CD14-positive monocyte (primary cell): ENCODE data around the gene SLIT1. TPM values are rescaled to one million over a fixed set of nuclear protein-coding genes. Genes with fewer than 3 reads are reported as not detected.

Source experiments
- DNase-seq, 3 donors: peaks; one replicate each; pipeline ENCODE4 v3.0.0-alpha.2; 2011 to 2022
- H2AFZ ChIP-seq: 2 replicates; pipeline ENCODE4 v1.6.0; 2012; ENCODE audit warnings: mild to moderate bottlenecking, low read depth, low read length, inconsistent platforms; ENCODE audit not compliant: insufficient read depth, poor library complexity, severe bottlenecking
- H3K27ac ChIP-seq, 2 donors: 1 replicate in 1 of 2; 2 replicates in 1 of 2; pipeline ENCODE4 v1.5.1; 2012 to 2013; ENCODE audit warnings: low read length in 2 of 2, control low read depth in 1 of 2, inconsistent platforms in 1 of 2, low read depth in 1 of 2, mild to moderate bottlenecking in 1 of 2
- H3K27me3 ChIP-seq, 2 donors: one replicate each; pipeline versions ENCODE4 v1.6.0 to v1.6.1; 2011 to 2013; ENCODE audit warnings: low read length in 2 of 2; ENCODE audit not compliant: control insufficient read depth in 2 of 2, insufficient read depth in 2 of 2
- H3K36me3 ChIP-seq, 2 donors: replicated peaks in 1 of 2; 1 replicate in 1 of 2; 2 replicates in 1 of 2; pipeline versions ENCODE4 v1.5.1 to v1.6.1; 2012 to 2013; ENCODE audit warnings: low read length in 2 of 2, control low read depth in 1 of 2, inconsistent platforms in 1 of 2, mild to moderate bottlenecking in 1 of 2; ENCODE audit not compliant: insufficient read depth in 2 of 2, control insufficient read depth in 1 of 2
- H3K4me1 ChIP-seq, 2 donors: 1 replicate in 1 of 2; 2 replicates in 1 of 2; pipeline versions ENCODE4 v1.5.1 to v1.6.1; 2012 to 2013; ENCODE audit warnings: low read length in 2 of 2, control low read depth in 1 of 2, inconsistent platforms in 1 of 2, mild to moderate bottlenecking in 1 of 2, moderate library complexity in 1 of 2; ENCODE audit not compliant: insufficient read depth in 2 of 2, control insufficient read depth in 1 of 2
- H3K4me2 ChIP-seq: replicated peaks from 2 replicates; pipeline ENCODE3; 2012; ENCODE audit warnings: low read length, moderate library complexity, mild to moderate bottlenecking; ENCODE audit not compliant: poor library complexity, severe bottlenecking; ENCODE audit errors: extremely low read depth
- H3K4me3 ChIP-seq, 3 experiments: fragments of 200-600 bp in 1 of 3; sonication (generic) in 1 of 3; replicated peaks in 1 of 3; 1 replicate in 2 of 3; 2 replicates in 1 of 3; pipeline ENCODE4 v1.5.1; 2011 to 2013; ENCODE audit warnings: low read length in 3 of 3, mild to moderate bottlenecking in 3 of 3, control low read depth in 2 of 3, low read depth in 2 of 3, inconsistent platforms in 1 of 3, moderate library complexity in 1 of 3
- H3K79me2 ChIP-seq: 2 replicates; pipeline ENCODE4 v1.6.0; 2012; ENCODE audit warnings: mild to moderate bottlenecking, control low read depth, inconsistent platforms, low read length, moderate library complexity; ENCODE audit not compliant: insufficient read depth
- H3K9ac ChIP-seq: 2 replicates; pipeline ENCODE4 v1.6.0; 2017; ENCODE audit warnings: low read length, mild to moderate bottlenecking; ENCODE audit not compliant: insufficient read depth, poor library complexity, severe bottlenecking
- H3K9me3 ChIP-seq, 2 donors: replicated peaks in 1 of 2; 1 replicate in 1 of 2; 2 replicates in 1 of 2; pipeline versions ENCODE4 v1.5.1 to v1.6.1; 2012 to 2013; ENCODE audit warnings: low read length in 2 of 2, control low read depth in 1 of 2; ENCODE audit not compliant: control insufficient read depth in 1 of 2, insufficient read depth in 1 of 2
- H4K20me1 ChIP-seq: 2 replicates; pipeline ENCODE4 v1.6.0; 2012; ENCODE audit warnings: mild to moderate bottlenecking, low read length, control low read depth, moderate library complexity; ENCODE audit not compliant: insufficient read depth
- H3K27ac Mint-ChIP-seq, 7 donors: one replicate each; pipeline ENCODE4 v1.8.0; 2020; ENCODE audit warnings: mild to moderate bottlenecking in 7 of 7, mixed read lengths in 7 of 7, moderate library complexity in 6 of 7, inconsistent platforms in 2 of 7
- H3K27me3 Mint-ChIP-seq, 3 donors: one replicate each; pipeline ENCODE4 v1.8.0; 2021 to 2022; ENCODE audit warnings: low read depth in 3 of 3, mild to moderate bottlenecking in 3 of 3, mixed read lengths in 3 of 3, moderate library complexity in 3 of 3, inconsistent platforms in 1 of 3
- H3K36me3 Mint-ChIP-seq, 2 donors: one replicate each; pipeline ENCODE4 v1.8.0; 2020; ENCODE audit warnings: mixed read lengths in 2 of 2, inconsistent platforms in 1 of 2, mild to moderate bottlenecking in 1 of 2
- H3K4me1 Mint-ChIP-seq: one replicate; pipeline ENCODE4 v1.8.0; 2020; ENCODE audit warnings: mild to moderate bottlenecking, mixed read lengths
- H3K4me3 Mint-ChIP-seq, 2 donors: one replicate each; pipeline ENCODE4 v1.8.0; 2020; ENCODE audit warnings: mild to moderate bottlenecking in 2 of 2, mixed read lengths in 2 of 2, moderate library complexity in 1 of 2
- H3K9me3 Mint-ChIP-seq, 7 donors: one replicate each; pipeline ENCODE4 v1.8.0; 2020 to 2022; ENCODE audit warnings: mixed read lengths in 7 of 7, mild to moderate bottlenecking in 6 of 7, moderate library complexity in 6 of 7, inconsistent platforms in 2 of 7
- CTCF ChIP-seq: fragments of 200-600 bp; IDR thresholded peaks from one replicate; pipeline ENCODE4 v1.8.0; 2022; ENCODE audit warnings: antibody characterized with exemption, mild to moderate bottlenecking
- WGBS: methylation state at CpG from one replicate; pipeline ENCODE4 v1.1.5; 2013; ENCODE audit warnings: missing lambda C conversion rate; ENCODE audit not compliant: insufficient coverage; 5-methylcytosine and 5-hydroxymethylcytosine counted together
- intact Hi-C, 2 donors: fragments of 100-400 bp; cut with micrococcal nuclease; formaldehyde crosslinking; loops; one replicate each; pipeline versions ENCODE4 v1.15.0 to v1.15.1; 2023
- polyA plus RNA-seq, 3 donors: library from polyadenylated mRNA; depleted of rRNA in 1 of 3; unstranded in 2 of 3; stranded (reverse) in 1 of 3; fragments of 300-500 nt in 2 of 3; fragments of >200 nt in 1 of 3; fragmentation: Illumina TruSeq in 2 of 3; gene quantifications; 1 replicate in 2 of 3; 2 replicates in 1 of 3; pipeline ENCODE4 v1.2.3, GENCODE V29; 2012 to 2021

SLIT1 gene
- polyA plus RNA-seq, 3 donors: 0.05 to 0.81 (median 0.16) TPM

- TF ChIP-seq CTCF: no peak
- Mint-ChIP-seq H3K36me3 (no peaks in the 10 kb centered on the region), H3K27me3 (peaks cover 1 to 3% (median 2%) of the 10 kb centered on the region in 3 donors), H3K4me3 (no peak overlapping the region), H3K4me1 (no peaks in the 10 kb centered on the region), H3K27ac (no peak overlapping the region), H3K9me3 (no peaks in the 10 kb centered on the region)
- Histone ChIP-seq H3K36me3 (no peaks in the 10 kb centered on the region), H3K27ac (no peak overlapping the region), H2AFZ (no peak overlapping the region), H3K4me2 (no peak overlapping the region), H3K79me2 (no peaks in the 10 kb centered on the region), H3K27me3 (no peaks in the 10 kb centered on the region), H3K9ac (no peak overlapping the region), H3K4me3 (no peak overlapping the region), H3K9me3 (no peaks in the 10 kb centered on the region), H3K4me1 (no peaks in the 10 kb centered on the region), H4K20me1 (no peaks in the 10 kb centered on the region)
- no peak for DNase-seq
- 87% methylated on average over 17 of the region's 20 CpGs for WGBS
- intact Hi-C loops: no loop called here
These were observed 122.3 kb downstream of the SLIT1 start for GRCh38 chr10:97063271-97063982.

- H2AFZ ChIP-seq: no peak overlapping the region
- H4K20me1 ChIP-seq: no peaks in the 10 kb centered on the region
- Mint-ChIP-seq H3K36me3 (no peaks in the 10 kb centered on the region), H3K9me3 (no peaks in the 10 kb centered on the region), H3K4me1 (no peaks in the 10 kb centered on the region), H3K27me3 (peaks cover 1 to 3% (median 2%) of the 10 kb centered on the region in 3 donors), H3K4me3 (no peak overlapping the region), H3K27ac (no peak overlapping the region)
- H3K9ac ChIP-seq: no peak overlapping the region
- H3K79me2 ChIP-seq: no peaks in the 10 kb centered on the region
- no peaks in the 10 kb centered on the region for H3K4me1 ChIP-seq
- 97% methylated on average over 7 of the region's 7 CpGs for WGBS
- no peak overlapping the region for H3K4me3 ChIP-seq
- no peak for DNase-seq
- no peaks in the 10 kb centered on the region for H3K9me3 ChIP-seq
- H3K27me3 ChIP-seq: no peaks in the 10 kb centered on the region
- intact Hi-C loops: no loop called here
- H3K4me2 ChIP-seq: no peak overlapping the region
- no peak overlapping the region for H3K27ac ChIP-seq
- H3K36me3 ChIP-seq: no peaks in the 10 kb centered on the region
- TF ChIP-seq CTCF: no peak
These were observed 123.3 kb downstream of the SLIT1 start for GRCh38 chr10:97062456-97062855.
